Measurements from ENCODE around the gene MGAT5.

DNA sequence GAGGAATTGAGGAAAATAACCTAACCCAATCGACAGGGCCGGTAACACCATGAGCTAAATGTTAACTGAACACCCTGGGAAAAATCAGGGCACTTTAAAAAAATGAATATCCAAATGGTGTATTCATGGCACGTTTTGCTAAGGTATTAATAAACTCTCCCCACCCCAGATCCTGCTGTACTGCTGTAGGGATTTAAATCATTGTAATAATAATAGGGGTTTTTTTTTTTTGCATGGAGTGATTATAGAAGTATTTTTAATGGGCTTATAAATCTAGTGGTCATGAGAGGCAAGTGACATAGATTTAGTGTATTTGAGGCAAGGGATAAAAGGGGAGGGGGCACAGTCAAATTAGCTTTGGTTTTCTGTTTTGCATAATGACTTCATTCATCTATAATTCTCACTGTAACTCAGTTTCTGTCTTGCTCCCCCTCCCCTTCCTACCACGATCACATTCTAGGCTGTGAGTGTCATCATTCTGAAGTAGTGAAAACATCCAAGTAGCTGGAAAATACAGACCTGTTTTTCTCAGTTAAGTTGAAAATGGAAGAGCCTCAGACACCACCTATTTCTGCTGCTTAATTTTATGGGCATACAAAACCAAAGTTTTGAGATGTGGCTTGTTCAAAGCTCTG lies 18.2 kb upstream of the MGAT5 start:
- TF ChIP-seq EP300 (IDR thresholded peaks at IDR 0.05) (no peak), POLR2AphosphoS5 (IDR thresholded peaks at IDR 0.05) (no peak), POLR2A (IDR thresholded peaks at IDR 0.05) (no peak)
- TF ChIP-seq, protein P1, sequence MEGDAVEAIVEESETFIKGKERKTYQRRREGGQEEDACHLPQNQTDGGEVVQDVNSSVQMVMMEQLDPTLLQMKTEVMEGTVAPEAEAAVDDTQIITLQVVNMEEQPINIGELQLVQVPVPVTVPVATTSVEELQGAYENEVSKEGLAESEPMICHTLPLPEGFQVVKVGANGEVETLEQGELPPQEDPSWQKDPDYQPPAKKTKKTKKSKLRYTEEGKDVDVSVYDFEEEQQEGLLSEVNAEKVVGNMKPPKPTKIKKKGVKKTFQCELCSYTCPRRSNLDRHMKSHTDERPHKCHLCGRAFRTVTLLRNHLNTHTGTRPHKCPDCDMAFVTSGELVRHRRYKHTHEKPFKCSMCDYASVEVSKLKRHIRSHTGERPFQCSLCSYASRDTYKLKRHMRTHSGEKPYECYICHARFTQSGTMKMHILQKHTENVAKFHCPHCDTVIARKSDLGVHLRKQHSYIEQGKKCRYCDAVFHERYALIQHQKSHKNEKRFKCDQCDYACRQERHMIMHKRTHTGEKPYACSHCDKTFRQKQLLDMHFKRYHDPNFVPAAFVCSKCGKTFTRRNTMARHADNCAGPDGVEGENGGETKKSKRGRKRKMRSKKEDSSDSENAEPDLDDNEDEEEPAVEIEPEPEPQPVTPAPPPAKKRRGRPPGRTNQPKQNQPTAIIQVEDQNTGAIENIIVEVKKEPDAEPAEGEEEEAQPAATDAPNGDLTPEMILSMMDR (IDR thresholded peaks at IDR 0.05) = no peak
